ENCODE data around the gene SLC44A2. TPM values are rescaled to one million over a fixed set of nuclear protein-coding genes. Genes with fewer than 3 reads are reported as not detected.

The SLC44A2 gene
- total and polyA plus RNA-seq, 2 experiments from 2014 or later = 43.2 to 65.0 TPM

DNA sequence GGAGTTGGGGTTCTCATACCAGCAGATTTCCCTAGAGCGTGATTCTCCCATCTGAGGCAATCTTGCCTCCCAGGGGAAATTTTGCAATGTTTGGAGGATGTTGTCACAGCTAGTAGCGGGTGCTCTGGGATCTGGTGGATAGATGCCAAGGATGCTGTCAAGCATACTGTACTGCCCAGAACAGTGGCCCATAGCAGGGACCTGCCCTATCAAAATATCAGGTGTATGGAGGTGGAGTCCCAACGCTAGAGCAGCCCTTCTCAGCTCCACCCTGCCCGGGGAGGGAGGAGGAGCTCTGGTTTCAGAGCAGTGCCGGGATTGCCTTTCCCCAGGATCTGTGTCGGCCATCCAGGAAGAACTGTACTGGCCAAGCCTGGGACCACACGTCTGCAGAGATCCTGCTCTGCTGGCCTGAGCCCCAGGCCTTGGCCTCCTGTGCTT lies 65.0 kb downstream of the SLC44A2 start:
- TF ChIP-seq ZNF114 (CRISPR knock-in tag; IDR thresholded peaks at IDR 0.05) (no peak), EZH2phosphoT487 (IDR thresholded peaks at IDR 0.05; ENCODE audit: unreplicated experiment) (no peak), STAT1 (IDR thresholded peaks at IDR 0.05; ENCODE audit: unreplicated experiment) (no peak), JUNB (IDR thresholded peaks at IDR 0.05; ENCODE audit: unreplicated experiment) (no peak), EZH2 (IDR thresholded peaks at IDR 0.05; ENCODE audit: low read depth, unreplicated experiment) (no peak), ZNF331 (CRISPR knock-in tag; IDR thresholded peaks at IDR 0.05; ENCODE audit: low read depth) (no peak), NANOG (IDR thresholded peaks at IDR 0.05; ENCODE audit: borderline replicate concordance) (no peak), POLR2AphosphoS5 (IDR thresholded peaks at IDR 0.05; ENCODE audit: low read depth) (no peak), CREB1 (CRISPR knock-in tag; IDR thresholded peaks at IDR 0.05; ENCODE audit: low read depth) (no peak)
- TF ChIP-seq, protein P1, sequence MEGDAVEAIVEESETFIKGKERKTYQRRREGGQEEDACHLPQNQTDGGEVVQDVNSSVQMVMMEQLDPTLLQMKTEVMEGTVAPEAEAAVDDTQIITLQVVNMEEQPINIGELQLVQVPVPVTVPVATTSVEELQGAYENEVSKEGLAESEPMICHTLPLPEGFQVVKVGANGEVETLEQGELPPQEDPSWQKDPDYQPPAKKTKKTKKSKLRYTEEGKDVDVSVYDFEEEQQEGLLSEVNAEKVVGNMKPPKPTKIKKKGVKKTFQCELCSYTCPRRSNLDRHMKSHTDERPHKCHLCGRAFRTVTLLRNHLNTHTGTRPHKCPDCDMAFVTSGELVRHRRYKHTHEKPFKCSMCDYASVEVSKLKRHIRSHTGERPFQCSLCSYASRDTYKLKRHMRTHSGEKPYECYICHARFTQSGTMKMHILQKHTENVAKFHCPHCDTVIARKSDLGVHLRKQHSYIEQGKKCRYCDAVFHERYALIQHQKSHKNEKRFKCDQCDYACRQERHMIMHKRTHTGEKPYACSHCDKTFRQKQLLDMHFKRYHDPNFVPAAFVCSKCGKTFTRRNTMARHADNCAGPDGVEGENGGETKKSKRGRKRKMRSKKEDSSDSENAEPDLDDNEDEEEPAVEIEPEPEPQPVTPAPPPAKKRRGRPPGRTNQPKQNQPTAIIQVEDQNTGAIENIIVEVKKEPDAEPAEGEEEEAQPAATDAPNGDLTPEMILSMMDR (conservative IDR thresholded peaks at IDR 0.05; ENCODE audit: low read depth in 2 of 2) = no peak
- TF ChIP-seq, protein P2, sequence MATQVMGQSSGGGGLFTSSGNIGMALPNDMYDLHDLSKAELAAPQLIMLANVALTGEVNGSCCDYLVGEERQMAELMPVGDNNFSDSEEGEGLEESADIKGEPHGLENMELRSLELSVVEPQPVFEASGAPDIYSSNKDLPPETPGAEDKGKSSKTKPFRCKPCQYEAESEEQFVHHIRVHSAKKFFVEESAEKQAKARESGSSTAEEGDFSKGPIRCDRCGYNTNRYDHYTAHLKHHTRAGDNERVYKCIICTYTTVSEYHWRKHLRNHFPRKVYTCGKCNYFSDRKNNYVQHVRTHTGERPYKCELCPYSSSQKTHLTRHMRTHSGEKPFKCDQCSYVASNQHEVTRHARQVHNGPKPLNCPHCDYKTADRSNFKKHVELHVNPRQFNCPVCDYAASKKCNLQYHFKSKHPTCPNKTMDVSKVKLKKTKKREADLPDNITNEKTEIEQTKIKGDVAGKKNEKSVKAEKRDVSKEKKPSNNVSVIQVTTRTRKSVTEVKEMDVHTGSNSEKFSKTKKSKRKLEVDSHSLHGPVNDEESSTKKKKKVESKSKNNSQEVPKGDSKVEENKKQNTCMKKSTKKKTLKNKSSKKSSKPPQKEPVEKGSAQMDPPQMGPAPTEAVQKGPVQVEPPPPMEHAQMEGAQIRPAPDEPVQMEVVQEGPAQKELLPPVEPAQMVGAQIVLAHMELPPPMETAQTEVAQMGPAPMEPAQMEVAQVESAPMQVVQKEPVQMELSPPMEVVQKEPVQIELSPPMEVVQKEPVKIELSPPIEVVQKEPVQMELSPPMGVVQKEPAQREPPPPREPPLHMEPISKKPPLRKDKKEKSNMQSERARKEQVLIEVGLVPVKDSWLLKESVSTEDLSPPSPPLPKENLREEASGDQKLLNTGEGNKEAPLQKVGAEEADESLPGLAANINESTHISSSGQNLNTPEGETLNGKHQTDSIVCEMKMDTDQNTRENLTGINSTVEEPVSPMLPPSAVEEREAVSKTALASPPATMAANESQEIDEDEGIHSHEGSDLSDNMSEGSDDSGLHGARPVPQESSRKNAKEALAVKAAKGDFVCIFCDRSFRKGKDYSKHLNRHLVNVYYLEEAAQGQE (IDR thresholded peaks at IDR 0.05; ENCODE audit: unreplicated experiment) = no peak
- TF ChIP-seq, protein P3, sequence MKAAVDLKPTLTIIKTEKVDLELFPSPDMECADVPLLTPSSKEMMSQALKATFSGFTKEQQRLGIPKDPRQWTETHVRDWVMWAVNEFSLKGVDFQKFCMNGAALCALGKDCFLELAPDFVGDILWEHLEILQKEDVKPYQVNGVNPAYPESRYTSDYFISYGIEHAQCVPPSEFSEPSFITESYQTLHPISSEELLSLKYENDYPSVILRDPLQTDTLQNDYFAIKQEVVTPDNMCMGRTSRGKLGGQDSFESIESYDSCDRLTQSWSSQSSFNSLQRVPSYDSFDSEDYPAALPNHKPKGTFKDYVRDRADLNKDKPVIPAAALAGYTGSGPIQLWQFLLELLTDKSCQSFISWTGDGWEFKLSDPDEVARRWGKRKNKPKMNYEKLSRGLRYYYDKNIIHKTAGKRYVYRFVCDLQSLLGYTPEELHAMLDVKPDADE (IDR thresholded peaks at IDR 0.05) = no peak
- TF ChIP-seq, protein P4, sequence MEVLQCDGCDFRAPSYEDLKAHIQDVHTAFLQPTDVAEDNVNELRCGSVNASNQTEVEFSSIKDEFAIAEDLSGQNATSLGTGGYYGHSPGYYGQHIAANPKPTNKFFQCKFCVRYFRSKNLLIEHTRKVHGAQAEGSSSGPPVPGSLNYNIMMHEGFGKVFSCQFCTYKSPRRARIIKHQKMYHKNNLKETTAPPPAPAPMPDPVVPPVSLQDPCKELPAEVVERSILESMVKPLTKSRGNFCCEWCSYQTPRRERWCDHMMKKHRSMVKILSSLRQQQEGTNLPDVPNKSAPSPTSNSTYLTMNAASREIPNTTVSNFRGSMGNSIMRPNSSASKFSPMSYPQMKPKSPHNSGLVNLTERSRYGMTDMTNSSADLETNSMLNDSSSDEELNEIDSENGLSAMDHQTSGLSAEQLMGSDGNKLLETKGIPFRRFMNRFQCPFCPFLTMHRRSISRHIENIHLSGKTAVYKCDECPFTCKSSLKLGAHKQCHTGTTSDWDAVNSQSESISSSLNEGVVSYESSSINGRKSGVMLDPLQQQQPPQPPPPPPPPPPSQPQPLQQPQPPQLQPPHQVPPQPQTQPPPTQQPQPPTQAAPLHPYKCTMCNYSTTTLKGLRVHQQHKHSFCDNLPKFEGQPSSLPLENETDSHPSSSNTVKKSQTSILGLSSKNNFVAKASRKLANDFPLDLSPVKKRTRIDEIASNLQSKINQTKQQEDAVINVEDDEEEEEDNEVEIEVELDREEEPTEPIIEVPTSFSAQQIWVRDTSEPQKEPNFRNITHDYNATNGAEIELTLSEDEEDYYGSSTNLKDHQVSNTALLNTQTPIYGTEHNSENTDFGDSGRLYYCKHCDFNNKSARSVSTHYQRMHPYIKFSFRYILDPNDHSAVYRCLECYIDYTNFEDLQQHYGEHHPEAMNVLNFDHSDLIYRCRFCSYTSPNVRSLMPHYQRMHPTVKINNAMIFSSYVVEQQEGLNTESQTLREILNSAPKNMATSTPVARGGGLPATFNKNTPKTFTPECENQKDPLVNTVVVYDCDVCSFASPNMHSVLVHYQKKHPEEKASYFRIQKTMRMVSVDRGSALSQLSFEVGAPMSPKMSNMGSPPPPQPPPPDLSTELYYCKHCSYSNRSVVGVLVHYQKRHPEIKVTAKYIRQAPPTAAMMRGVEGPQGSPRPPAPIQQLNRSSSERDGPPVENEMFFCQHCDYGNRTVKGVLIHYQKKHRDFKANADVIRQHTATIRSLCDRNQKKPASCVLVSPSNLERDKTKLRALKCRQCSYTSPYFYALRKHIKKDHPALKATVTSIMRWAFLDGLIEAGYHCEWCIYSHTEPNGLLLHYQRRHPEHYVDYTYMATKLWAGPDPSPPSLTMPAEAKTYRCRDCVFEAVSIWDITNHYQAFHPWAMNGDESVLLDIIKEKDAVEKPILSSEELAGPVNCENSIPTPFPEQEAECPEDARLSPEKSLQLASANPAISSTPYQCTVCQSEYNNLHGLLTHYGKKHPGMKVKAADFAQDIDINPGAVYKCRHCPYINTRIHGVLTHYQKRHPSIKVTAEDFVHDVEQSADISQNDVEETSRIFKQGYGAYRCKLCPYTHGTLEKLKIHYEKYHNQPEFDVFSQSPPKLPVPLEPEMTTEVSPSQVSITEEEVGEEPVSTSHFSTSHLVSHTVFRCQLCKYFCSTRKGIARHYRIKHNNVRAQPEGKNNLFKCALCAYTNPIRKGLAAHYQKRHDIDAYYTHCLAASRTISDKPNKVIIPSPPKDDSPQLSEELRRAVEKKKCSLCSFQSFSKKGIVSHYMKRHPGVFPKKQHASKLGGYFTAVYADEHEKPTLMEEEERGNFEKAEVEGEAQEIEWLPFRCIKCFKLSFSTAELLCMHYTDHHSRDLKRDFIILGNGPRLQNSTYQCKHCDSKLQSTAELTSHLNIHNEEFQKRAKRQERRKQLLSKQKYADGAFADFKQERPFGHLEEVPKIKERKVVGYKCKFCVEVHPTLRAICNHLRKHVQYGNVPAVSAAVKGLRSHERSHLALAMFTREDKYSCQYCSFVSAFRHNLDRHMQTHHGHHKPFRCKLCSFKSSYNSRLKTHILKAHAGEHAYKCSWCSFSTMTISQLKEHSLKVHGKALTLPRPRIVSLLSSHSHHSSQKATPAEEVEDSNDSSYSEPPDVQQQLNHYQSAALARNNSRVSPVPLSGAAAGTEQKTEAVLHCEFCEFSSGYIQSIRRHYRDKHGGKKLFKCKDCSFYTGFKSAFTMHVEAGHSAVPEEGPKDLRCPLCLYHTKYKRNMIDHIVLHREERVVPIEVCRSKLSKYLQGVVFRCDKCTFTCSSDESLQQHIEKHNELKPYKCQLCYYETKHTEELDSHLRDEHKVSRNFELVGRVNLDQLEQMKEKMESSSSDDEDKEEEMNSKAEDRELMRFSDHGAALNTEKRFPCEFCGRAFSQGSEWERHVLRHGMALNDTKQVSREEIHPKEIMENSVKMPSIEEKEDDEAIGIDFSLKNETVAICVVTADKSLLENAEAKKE (CRISPR knock-in tag; IDR thresholded peaks at IDR 0.05) = no peak
- peaks cover 19% of the 10 kb centered on the region for H3K79me2 ChIP-seq (replicated peaks; ENCODE audit: insufficient read depth)
- peaks cover 56% of the 10 kb centered on the region for H3K36me3 ChIP-seq (ENCODE audit: insufficient read depth)
- peak overlapping the region; percentile 14; the same call in 1 of the 2 replicates for H3K27ac ChIP-seq (ENCODE audit: low read depth)
- H3K4me2 ChIP-seq = no peak overlapping the region
- Mint-ChIP-seq H3K4me1 (peaks cover 15% of the 10 kb centered on the region), H3K4me3 (no peak overlapping the region), H3K27ac (peak overlapping the region; percentile 36; the same call in 1 of the 2 replicates), H3K36me3 (ENCODE audit: low read depth) (peaks cover 72% of the 10 kb centered on the region), H3K9me3 (no peaks in the 10 kb centered on the region; the same call in 2 of the 3 replicates), H3K27me3 (ENCODE audit: insufficient read depth, low read depth, poor library complexity) (peaks cover 41% of the 10 kb centered on the region)
- no peak overlapping the region for H2AFZ ChIP-seq
- H3F3A ChIP-seq (replicated peaks; ENCODE audit: low read depth) = peaks cover 71% of the 10 kb centered on the region
- peaks cover 54% of the 10 kb centered on the region for H4K20me1 ChIP-seq (replicated peaks; ENCODE audit: insufficient read depth)
- no peak for DNase-seq (ENCODE audit: low spot score)
- no peaks in the 10 kb centered on the region for H3K27me3 ChIP-seq (ENCODE audit: insufficient read depth)
- no peaks in the 10 kb centered on the region for H3K9me2 ChIP-seq (ENCODE audit: insufficient read depth)
- H3K4me3 ChIP-seq = no peak overlapping the region
- peaks cover 5% of the 10 kb centered on the region; the same call in 1 of the 2 replicates for H3K4me1 ChIP-seq (ENCODE audit: insufficient read depth)
- no peak for ATAC-seq
